GM19397 (cell line): ENCODE results near the gene RAB40C.
A peak's percentile ranks its signal among the peaks of the same experiment; 100 is the strongest.

Experiments
- ATAC-seq: cut with Tn5 transposase; IDR thresholded peaks from one replicate; pipeline ENCODE4 v1.9.1; 2021; ENCODE audit warnings: mild to moderate bottlenecking, moderate library complexity; ENCODE audit not compliant: unreplicated experiment

Gene RAB40C, protein sequence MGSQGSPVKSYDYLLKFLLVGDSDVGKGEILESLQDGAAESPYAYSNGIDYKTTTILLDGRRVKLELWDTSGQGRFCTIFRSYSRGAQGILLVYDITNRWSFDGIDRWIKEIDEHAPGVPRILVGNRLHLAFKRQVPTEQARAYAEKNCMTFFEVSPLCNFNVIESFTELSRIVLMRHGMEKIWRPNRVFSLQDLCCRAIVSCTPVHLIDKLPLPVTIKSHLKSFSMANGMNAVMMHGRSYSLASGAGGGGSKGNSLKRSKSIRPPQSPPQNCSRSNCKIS

DNA sequence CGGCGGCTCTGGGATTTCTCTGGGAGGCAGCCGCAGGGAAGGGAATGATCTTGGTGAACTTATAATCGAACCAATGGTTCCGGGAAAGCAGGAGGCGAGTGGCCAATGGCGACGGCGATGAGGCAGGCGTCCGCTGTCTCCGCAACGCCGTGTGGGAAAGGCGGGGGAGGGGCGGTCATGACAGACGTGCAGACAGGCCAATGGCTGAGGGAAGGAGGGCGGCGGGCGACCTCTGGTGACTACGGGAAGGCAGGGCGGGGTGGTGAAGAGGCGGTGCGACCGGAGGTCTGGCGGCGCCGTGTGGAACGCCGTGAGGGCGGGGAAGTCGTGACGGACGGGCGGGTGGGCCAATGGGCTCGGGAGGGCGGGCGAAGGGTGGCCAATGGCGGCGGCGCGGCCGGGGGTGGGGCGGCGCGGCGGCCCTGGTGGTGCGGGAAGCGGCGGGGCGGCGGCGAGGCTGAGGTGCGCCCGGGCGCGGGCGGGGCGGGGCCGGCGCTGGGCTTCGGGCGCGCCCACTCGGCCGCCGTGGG is at the start of gene RAB40C:
Gene RAB40C, plus strand, starts transcription at position 409 of the 530 bp plus-strand sequence. CDS start 226 bp downstream, outside the sequence.
- ATAC-seq: peak; percentile 72

DNA sequence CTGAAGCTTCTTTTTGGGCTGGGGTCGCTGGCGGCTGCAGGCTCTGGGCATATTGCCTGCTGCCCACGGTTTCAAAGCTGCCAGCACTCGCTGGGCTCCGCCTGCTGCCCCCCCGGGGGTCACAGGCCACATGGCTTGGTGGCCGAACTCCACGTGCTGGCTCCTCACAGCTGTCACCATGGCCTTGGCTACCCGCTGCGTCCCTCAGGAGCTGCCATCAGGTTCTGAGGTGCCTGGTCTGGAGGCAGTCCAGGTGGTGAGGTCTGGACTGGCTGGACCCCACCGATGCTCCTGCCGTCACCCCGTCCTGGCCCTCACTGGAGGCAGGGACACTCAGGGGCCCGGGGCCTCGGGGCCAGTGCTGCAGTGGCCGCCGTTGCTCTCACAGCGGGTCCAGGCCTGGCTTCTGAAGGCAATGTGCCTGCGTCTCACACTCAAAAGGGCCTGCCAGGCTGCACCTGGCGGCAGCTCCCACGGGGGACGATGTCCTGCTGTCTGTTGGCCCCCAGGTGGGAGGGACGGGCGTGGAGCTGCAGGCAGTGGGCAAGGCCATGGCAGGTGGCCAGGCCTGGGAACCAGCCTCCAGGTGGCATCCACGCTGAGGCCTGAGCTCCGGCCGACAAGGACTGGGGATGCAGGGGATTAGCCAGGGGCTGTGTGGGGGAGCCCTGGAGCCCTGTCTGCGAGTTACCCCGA is 49.1 kb upstream of the RAB40C start:
- no peak for ATAC-seq

DNA sequence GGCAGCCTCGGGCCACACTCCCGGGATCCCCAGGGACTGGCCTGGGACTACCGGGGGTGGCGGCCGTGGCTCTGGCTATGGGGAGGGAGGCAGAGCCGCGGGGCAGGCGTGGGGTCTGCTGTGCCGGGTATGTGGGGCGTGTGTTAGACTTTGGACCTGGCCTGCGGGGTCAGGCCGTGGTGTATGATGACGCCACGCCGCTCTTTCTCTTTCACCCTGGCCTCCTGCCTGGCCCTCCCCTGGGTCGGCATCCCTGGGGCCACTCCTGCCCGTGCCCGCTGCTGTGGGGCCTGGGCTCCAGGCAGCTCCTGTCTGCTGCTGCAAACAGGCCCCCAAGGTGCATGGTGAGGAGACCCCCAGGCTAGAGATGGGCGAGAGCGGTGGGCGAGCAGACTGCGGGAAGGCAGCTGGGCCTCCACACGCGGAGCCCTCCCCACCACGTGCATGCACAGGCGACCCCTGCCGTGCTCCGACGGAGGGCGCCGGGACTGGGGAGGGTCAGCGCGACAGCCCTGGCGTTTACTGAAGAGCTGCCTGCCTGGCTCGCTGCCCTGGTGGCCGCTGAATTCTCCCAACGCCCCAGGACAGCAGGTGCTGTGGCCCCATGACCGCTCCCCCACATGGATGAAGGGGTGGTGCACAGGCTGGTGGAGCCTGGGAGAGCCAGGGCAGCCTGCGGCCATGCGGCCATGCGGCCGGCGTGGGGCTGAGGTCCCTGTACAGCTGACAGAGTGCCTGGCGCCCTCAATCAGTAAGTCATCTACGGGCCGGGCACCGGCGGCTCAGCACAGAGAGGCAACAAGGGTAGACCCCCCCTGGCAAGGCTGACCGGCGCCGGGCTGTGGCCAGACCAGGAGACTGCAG is 46.3 kb upstream of the RAB40C start:
- ATAC-seq: no peak

DNA sequence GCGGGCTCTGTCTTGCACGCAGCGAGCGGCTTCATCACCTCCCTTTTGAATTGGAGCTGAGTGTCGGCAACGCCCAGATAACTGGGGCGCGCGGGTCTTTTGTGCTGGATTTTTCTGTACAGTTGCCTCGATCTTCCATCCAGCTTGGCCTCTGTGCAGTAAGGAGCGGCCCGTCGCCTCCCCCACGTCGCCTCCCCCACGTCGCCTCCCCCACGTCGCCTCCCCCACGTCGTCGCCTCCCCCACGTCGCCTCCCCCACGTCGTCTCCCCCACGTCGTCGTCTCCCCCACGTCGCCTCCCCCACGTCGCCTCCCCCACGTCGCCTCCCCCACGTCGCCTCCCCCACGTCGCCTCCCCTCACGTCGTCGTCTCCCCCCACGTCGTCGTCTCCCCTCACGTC is 45.3 kb upstream of the RAB40C start:
- ATAC-seq: no peak

DNA sequence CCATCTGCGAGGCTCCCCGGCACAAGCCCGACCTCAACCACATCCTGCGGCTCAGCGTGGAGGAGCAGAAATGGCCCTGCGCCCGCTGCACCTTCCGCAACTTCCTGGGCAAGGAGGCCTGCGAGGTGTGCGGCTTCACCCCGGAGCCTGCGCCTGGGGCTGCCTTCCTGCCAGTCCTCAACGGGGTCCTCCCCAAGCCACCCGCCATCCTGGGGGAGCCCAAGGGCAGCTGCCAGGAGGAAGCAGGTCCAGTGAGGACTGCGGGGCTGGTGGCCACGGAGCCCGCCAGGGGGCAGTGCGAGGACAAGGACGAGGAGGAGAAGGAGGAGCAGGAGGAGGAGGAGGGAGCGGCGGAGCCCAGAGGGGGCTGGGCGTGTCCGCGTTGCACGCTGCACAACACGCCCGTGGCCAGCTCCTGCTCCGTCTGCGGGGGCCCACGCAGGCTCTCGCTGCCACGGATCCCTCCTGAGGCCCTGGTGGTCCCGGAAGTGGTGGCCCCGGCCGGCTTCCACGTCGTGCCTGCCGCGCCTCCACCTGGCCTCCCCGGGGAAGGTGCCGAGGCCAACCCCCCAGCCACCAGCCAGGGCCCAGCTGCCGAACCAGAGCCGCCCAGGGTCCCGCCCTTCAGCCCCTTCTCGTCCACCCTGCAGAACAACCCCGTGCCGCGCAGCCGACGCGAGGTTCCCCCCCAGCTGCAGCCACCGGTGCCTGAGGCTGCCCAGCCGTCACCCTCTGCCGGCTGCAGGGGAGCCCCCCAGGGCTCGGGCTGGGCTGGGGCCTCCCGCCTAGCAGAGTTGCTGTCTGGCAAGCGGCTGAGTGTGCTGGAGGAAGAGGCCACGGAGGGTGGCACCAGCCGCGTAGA is 42.7 kb upstream of the RAB40C start:
- ATAC-seq: no peak

DNA sequence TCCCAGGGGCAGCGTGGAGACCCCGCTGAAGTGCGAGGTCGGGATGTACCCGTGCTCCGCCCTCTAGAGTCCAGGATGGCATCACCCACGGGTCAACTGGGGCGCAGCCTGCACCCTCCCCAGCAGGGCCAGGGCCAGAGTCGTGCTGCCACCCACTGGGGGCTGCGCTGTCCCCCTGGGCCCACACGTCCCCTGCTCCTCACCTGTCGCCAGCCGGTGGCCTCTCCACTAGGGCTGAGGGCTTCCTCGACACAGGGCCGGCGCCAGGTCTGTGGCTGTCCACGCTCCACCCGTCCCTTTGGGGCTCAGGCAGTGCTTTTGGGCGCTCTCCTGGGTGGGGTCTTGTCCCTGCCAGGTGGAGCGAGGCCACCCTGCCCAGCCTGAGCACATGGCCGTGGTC is 41.3 kb upstream of the RAB40C start:
- ATAC-seq: no peak

DNA sequence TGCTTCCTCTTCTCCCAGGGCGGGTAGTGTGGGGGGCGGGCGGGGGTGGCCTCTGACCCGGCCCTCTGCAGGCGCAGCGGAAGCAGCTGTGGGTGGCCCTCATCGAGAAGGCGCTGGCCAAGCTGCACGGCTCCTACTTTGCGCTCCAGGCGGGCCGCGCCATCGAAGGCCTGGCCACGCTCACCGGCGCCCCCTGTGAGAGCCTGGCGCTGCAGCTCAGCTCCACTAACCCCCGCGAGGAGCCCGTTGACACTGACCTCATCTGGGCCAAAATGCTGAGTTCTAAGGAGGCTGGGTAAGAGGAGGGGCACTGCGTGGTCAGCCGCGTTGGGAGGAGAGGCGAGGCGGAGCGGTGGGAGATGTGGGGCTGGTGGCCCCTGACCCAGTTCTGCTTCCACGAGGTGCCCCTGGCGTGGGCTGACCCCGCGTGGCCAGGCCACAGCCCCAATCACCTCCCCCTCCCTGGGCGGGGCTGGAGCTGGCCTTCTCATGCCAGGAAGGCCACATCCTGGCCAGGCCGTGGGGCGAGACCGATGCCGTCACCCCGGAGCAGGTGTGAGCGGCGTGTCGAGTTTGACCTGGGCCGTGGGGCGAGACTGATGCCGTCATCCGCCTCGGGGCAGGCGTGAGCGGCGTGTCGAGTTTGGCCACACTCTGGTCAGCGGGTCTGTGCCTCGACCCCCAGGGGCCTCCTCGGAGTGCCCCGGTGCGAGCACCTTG is 40.2 kb upstream of the RAB40C start:
- ATAC-seq: no peak

DNA sequence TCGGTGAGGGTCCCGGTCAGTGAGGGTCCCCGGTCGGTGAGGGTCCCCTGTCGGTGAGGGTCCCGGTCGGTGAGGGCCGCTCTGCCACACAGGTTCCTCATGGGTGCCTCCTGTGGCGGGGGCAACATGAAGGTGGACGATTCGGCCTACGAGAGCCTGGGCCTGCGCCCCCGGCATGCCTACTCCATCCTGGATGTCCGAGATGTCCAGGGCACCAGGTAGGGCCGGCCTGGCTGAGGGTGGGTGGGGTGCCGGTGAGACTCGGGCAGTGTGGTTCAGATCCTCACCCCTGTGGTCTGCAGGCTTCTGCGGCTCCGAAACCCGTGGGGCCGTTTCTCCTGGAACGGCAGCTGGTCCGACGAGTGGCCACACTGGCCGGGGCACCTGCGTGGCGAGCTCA is 38.7 kb upstream of the RAB40C start:
- no peak for ATAC-seq

DNA sequence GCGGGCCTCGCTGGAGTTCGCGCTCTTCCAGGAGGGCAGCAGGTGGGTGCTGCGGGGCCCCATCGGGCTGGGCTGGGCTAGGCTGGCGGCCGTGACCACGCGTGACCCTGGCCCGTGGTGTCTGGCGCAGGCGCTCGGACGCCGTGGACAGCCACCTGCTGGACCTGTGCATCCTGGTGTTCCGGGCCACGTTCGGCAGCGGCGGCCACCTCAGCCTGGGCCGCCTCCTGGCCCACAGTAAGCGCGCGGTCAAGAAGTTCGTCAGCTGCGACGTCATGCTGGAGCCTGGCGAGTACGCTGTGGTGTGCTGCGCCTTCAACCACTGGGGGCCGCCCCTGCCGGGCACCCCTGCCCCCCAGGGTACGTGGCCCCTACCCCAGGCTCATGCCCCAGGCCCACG is 37.7 kb upstream of the RAB40C start:
- no peak for ATAC-seq

DNA sequence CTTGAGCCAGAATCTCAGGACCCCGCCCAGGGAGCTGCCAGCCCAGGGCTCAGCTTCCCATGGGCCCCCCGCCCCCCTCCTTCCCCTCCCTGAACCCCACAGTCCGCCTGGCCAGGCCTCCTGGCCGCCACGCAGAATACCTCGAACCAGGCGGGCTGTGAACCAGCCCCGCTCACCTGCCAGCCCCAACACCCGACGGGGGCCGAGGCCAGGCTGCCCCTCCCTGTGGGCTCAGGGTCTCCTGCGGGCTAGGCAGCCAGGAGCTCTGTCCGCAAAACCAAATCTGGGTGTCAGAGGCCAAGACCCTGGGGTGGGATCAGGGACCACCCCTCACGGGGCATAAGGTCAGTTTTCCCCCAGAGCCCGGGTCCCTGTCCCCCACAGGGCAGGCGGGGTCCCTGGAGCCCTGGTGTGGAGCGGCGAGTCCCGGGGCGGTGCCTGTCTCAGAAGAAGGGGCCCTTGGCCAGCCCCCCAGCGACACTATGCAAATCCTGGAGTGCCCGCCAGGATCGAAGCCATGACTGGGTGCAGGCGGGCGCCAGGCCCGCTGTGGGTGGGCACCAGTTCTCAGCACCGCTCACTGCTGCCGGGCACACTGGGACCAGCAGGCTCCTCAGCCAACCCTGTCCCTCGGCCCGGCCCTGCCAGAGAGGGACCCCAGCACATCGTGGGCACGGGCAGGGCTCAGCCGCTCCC is 36.1 kb upstream of the RAB40C start:
- ATAC-seq: no peak

DNA sequence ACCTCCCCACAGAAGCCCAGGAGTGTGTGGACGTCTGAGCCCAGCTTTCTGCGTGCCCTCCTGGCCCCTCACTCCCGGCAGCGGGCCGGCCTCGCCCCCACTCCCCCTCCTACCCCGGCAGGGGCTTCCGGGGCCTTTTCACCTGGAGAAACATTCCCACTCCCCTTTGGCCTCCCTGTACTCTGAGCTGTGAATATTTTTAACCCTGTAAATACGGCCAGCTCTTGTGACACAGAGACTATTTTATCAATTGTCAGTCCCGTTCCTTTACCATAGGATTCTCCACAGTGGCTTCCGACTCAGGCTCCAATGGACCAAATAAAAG is 35.6 kb upstream of the RAB40C start:
- no peak for ATAC-seq

DNA sequence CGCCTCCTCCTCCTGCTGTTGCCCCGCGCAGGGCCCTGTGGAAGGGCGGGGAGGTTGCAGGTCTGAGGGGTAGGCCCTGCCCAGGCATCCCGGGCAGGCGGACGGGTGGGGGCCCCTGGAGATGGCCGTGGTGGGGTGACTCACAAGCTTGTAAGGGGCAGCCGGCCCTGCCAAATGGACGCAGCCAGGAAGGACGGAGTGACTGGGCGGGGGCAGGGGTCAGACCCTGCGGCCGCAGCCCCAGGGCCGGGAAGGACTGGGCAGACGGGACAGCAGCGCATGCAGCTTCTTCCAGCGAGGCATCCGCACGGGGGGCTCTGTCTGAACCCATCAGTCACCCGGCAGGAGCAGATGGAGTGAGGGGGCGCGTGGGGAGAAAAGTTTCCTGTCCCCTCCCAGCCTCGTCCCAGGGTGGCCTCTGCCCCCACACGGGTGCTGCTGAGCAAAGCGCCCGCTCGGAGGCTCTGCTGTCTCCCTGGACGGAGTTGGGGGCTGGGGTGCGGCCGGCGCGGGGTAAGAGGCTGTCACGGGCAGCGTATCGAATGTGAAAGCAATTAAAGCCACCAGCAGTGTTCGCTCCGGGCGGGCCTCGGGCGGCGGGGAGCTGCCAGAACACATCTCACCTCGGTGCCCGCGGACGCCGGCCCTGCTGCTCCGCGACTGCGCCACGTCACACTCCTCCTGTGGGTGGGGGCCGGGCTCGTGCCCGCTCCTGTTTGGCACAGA is 35.1 kb upstream of the RAB40C start:
- ATAC-seq: no peak

DNA sequence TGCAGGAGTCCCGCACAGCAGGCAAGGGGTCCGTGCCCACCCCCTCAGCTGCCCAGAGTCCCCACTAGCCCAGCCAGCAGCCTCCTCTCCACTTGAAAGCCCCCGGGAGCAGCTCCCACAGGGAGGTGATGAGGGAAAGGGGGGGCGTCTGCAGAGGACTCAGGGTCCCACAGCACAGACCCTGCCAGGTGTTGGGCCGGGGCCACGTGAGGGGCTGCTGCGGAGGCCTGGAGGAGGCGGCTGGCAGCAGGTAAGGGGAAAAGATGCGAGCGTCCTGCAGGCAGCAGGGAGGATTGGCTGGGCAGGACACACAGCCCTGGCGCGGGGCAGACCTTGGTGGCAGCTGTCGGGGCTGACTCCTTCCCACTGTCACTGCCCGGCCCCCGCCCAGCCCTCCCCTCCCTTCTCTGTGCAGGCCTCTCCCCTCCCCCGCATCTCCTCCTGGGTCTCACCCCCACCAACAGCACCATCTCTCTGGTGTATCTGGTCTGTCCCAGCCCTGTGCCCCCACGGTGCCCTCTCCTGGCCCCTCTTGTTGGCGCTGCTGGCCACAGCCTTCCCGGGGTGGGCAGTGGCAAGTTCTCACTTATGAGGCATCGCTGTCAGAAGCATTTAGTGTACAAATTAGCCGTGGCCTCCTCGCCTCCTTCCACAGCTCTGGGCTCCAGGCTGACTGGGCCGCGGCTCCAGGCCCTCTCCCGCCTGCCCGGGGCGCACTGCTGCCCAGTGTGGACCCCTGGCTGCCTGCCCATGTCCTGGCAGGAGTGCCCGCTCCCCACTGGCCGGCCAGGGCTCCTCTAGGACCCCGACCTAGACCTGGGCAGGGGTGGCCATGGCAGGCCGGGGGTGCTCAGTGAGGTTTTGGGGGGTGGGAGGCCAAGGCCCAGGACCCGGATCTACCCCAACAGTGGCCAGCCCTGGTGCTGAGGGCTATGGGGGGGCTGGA is 34.1 kb upstream of the RAB40C start:
- ATAC-seq: no peak

DNA sequence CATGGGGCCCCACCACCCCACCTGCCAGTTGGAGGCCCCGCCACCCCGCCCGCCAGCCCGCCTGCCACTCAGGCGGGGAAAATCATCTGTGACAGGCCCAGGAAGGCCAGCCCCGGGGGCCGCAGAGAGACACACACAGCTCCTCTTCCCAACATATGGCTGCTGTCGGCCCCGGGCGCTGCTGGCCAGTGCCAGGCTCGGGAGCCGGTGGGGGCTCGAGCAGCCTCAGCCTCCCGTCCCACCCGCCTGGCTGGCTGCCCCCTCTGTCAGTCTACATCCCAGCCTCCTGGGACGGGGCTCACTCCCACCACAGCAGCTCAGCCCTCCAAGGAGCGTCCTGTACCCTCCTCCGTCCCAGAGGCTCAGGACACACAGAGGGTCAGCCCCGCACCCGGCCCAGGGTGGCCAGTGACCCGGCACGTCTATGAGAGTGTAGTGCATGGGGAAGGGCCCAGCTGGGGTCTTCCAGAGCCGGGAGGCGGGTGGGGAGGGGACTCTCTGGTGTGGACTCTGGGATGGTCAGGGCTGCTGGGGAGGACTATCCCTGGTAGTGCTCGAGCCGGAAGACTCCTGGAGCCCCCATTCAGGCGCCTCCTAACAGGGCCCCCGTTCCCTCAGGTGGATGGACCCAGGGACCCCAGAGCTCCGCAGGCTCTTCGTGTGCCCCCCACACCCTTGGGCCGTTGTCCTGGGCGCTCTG is 33.2 kb upstream of the RAB40C start:
- ATAC-seq: no peak

DNA sequence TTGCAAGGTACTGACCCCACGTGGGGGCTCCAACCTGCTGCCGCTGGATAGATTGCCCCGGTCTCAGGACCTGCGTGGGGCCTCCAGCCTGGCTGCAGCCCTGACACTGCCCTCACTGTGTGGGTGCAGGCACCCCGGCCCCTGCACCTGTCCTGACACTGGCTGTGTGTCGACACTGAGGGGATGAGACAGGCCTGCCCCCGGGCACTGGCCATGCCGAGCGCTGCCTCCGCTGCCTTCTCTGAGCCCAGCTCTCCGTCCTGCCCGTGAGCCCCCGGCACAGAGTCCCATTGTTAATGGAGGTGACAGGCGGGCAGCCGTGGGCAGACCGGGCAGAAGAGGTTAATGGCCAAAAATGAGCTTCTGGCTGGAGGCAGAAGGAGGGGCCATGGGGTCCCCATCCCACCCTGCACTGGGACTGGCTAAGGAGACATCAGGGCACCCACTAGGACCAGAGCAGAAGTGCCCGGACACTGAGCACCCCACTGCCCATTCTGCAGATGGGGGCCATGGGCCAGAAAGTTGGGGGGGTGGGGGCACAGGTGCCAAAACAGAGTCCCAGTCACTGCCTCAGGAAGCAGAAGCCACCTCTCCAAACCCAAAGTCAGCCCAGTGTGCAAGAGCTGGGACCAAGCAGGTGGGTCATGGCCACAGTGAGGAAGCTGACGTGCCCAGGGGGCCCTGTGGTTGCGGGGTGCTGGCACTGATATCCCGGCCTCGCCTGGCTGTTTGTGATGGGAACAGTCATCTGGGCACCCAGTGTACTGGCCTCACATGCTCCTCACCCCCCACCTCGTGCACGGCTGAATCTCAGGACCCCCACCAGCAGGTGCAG is 32.2 kb upstream of the RAB40C start:
- no peak for ATAC-seq
